Measurements from ENCODE around the gene MYH10.

Gene MYH10

DNA sequence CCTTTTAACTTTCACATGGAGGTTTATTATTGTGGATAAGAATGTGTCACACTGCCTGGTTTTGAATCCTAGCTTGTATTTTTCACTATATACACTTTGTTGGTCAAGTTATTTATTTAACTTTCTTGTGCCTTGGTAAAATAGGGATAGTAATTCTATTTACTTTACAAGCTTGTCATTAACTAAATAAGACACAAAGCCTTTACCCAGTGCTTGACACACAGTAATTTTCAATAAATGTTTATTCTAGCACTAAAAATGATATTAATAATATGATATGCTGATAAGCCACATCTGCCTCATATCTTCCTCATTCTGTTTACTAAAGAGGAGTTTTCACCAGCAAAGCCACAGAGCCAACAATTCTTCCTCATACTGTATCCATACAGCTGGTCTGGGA is 27.8 kb downstream of the MYH10 start:
- no peak for DNase-seq

DNA sequence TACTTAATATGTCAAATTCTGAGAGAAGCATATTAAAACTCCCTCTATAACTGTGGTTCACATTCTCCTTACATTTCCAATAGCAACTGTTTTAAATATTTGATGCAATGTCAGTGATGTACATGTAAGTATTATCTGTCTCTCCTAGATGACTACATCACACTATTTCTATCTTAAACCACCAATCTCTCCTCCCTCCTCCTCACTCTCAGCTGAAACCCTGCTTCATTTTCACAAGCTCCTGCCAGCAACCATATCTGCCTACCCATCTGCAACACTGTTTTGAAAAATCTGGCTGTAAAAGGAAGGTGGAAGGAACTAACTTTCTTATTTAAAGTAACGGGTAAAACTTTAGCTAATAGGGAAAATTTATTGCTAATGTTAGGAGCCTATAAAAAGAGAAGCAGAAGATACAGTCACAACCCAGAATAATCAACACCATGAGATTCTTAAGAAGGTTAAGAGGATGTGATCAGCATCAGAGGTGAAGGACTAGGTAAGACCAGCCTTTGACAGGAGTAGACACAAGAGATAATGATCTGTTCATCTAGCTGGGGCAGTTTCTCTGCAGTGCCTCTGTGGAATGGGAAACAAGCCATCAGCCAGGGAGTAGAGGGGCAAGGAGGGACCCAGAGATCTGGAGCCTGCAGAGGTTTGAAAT is 31.0 kb downstream of the MYH10 start:
- DNase-seq: peak; percentile 27

DNA sequence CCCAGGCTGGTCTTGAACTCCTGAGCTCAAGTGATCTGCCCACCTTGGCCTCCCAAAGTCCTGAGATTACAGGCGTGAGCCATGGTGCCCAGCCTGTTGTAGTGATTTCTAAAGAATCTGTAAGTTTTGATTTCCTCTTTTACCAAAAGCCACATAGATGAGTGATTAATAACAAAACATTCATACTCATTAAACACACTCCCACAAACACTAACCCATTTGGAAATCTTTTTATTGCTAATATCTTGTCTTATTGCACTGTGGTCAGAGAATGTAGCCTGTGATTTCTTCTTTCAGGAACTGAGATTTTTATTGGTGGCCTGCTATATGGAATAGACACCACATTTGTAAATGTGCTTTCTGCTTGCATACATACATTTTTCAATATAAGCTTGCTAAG is 31.6 kb downstream of the MYH10 start:
- no peak for DNase-seq

- DNase-seq: no peak
Observed at GRCh38 chr17:8593830-8594229, 36.7 kb downstream of the MYH10 start.

- DNase-seq: no peak
Observed at GRCh38 chr17:8593276-8593675, 37.2 kb downstream of the MYH10 start.

- DNase-seq: no peak
Observed at GRCh38 chr17:8588877-8589554, 41.5 kb downstream of the MYH10 start.

DNA sequence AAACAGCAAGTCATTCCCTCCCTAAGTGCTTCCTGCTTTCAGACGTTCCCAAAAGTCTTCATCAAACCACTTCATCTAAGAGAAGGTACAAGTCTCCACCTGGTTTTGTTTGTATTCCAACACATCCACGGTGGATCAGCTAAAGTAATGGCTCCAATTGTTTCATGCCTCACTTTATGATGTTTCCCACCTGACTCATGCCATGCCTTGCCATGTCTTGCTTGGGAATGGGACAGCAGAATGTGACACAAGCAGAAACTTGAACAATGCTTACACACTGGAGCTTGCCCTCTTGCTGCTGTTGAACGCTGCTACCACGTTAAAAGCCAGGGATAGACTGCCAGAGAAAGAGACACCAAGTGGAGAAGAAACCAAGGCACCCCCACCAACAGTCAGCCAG is 43.8 kb downstream of the MYH10 start:
- no peak for DNase-seq

GRCh38 chr17:8585911-8586310 is 44.6 kb downstream of the MYH10 start:
- DNase-seq: no peak

- DNase-seq: no peak
Observed at GRCh38 chr17:8583954-8584353, 46.6 kb downstream of the MYH10 start.

DNA sequence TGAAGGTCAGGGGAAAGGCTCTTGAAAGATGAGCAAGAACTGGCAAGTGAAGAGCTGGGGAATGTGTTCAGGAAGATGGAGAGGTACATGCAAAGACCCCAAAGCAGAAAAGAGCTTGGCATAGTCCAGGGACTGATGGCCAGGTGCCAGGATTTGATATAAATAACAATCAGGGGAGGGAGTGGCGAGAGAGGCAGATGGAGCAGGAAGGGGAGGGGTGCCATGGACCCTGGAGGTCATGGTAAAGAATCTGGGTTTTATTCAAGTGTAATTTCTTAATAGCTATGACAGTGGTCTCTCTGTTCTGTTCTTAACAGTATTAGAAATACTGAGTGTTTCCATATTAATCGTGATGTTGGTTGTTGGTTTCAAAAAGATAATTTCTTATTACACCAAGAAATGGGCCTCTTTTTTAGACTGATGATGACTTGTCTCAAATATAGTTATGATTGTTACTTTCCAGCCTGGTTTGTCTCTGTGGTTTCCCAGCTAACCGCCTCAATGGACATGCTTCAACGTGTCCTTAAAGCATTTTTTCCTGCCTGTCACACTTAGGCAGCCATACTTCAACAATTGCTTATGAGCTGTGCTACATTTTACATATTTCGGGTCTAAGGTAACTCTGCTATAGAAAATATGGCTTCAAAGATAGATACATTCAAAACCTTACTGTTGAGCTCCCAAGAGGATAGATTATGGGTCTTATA is 49.4 kb downstream of the MYH10 start:
- DNase-seq: no peak

DNA sequence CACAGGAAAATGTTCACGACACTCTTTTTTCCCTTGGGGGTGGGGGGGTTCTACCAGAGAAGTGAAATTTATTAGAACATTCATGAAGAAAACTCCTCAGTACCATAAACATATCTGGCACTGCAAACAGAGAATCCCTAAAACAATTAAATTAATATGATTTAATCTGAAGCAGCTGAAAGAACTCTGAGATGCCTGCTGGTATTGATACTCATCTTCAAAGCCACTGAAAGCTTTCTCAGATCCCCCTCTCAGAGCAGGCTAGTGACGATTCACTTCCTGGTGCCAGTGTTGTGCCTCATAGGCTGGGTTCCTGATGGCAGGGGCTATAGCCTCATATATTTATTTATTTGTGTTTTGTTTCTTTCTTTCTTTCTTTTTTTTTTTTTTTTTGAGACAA is 52.7 kb downstream of the MYH10 start:
- no peak for DNase-seq

DNA sequence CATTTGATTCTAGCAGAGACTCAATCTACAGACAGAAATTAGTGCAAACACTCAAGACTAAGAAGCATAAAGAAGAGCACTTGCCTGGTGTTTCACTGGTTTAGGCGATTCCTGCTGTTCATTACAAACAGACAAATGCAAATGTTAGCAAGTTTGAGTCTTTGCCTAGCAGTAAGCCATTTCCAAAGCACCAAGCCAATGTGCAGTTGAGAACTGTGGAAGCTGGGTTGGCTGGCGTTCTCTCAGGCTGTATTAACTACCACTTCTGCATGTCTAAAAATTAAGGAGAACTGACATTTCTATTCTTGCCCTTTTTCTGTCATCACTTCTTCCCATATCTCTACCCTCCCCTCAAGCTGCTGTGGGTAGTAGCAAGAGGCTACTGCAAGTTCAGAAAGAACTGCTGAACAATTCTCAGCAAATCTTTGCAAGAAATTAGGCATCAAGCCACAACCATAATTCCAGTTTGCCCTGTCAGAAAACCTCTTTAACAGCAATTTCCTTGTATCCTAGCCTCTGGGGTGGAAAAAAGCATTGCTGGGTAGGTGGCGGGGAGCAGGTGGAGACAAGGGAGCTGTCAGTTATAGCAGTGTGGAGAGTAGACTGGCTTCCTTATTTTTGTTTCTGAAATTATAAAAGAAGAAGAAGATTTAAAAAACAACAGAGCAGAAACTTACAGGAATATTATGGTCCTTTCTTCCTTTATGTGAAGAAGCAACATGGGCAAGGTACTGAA is 53.8 kb downstream of the MYH10 start:
- no peak for DNase-seq

DNA sequence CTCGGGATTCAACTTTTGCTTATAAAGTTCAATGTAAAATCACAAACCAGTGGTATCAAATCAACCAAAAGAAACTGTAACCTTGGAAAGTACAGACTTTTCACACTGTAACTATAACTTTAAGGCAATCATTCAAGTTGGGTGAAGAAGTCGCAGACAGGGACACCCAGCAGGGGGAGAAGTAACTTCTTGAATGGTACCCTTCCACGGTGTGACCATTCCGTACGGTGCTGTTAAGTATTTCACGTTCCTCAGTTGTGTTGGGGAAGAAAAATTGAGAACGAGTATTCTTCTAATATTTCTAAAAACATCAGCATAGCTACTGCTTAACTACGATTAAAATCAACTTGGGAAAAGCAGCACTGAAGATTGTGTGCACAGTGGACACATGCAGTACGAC is 55.8 kb downstream of the MYH10 start:
- no peak for DNase-seq

- DNase-seq: peak; percentile 27
Observed at GRCh38 chr17:8572764-8573163, 57.8 kb downstream of the MYH10 start.

GRCh38 chr17:8563981-8564602 is 66.4 kb downstream of the MYH10 start:
- DNase-seq: no peak

- no peak for DNase-seq
Observed at GRCh38 chr17:8563024-8563776, 67.3 kb downstream of the MYH10 start.

DNA sequence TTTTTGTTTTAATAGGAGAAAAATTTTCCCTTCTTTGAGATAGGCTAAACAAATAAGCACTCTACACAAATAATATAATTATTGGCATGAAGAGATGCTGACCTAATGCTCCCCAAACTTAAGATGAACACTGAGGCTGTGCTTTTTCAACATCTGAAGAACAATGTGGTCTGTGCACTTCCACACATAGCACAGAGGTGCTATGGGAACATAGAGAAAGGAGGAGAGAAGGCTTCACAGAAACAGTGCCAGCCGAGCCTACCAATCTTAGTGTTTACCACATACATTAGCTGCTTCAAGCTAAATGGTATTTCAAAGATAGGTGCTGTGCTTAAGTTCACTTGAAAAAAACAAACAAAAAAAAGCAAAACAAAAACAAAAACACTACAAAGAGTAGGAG is 72.4 kb downstream of the MYH10 start:
- DNase-seq: no peak

- DNase-seq: no peak
Observed at GRCh38 chr17:8557176-8557806, 73.2 kb downstream of the MYH10 start.

DNA sequence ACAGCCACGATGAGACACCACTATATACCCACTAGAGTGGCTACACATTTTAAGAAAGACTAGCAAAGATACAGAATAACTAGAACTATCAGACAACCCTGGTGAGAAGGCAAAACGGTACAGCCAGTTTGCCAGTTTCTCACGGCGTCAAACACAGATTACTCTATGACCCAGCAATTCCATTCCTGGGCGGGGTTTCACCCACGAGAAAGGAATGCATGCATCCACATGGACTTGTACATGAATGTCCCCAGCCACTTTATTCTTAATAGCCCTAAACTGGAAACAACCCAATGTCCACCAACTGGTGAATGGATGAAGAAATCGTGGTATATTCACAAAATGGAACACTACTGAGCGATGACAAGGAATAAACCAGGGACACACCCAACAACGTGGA is 74.5 kb downstream of the MYH10 start:
- no peak for DNase-seq

DNA sequence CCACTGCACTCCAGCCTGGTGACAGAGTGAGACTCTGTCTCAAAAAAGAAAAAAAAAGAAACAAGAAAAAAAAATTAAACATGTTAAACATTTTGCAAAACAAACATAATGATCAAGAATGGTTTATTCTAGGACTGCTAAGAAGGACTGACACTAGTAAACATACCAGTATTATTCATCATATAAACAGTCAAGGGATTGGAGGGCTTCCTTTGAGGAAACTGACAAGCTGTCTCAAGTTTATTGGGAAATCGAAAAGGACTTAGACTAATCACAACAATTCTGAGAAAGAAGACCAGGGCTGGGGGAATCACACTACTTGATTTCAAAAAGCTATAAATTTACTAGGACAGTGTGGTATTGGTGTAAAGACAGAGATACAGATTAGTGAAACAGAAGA is 75.5 kb downstream of the MYH10 start:
- no peak for DNase-seq

DNA sequence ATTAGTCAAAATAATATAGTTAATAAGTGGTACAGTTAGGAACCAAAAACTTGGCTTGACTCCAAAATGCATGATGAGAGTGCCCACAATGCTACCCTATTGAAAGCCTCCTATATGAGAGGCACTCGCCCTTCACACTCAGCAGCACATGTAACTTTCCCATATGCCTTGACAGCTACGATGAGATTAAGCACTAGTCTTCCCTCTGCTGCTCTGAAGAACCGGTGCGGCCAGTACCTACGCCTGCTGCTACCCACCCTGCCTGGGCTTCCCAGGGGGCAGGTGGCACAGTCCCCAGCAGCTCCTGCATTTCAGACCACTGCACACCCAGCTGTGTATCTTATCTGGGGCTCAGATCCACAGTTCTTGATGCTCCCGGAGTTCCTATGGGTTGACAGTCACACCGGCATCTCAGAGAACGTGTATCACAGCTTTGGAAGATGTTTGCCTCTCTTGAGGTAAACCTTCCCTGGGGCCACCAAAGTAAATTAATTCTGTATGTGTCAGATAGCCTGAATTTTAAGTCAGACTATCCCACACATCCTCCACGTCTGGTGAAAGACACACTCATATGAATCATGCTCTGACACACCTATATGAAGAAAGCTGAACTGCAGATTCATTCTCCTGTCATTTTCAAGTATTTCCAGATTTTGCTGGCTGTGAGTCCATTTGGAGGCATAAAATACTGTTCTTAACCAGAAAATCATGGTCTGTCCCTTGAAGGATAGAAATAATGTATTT is 77.8 kb downstream of the MYH10 start:
- no peak for DNase-seq
